Measurements from ENCODE around the gene CA14. TPM values are rescaled to one million over a fixed set of nuclear protein-coding genes. Genes with fewer than 3 reads are reported as not detected.
A peak's percentile ranks its signal among the peaks of the same experiment; 100 is the strongest.
"Not testable (repeated sequence)": the region's sequence is repeated elsewhere in the genome, so short reads cannot be mapped to it uniquely, and the experiment has no call there.

The CA14 gene
- not detected for polyA plus RNA-seq (2012; ENCODE audit: insufficient read depth, insufficient read length)

DNA sequence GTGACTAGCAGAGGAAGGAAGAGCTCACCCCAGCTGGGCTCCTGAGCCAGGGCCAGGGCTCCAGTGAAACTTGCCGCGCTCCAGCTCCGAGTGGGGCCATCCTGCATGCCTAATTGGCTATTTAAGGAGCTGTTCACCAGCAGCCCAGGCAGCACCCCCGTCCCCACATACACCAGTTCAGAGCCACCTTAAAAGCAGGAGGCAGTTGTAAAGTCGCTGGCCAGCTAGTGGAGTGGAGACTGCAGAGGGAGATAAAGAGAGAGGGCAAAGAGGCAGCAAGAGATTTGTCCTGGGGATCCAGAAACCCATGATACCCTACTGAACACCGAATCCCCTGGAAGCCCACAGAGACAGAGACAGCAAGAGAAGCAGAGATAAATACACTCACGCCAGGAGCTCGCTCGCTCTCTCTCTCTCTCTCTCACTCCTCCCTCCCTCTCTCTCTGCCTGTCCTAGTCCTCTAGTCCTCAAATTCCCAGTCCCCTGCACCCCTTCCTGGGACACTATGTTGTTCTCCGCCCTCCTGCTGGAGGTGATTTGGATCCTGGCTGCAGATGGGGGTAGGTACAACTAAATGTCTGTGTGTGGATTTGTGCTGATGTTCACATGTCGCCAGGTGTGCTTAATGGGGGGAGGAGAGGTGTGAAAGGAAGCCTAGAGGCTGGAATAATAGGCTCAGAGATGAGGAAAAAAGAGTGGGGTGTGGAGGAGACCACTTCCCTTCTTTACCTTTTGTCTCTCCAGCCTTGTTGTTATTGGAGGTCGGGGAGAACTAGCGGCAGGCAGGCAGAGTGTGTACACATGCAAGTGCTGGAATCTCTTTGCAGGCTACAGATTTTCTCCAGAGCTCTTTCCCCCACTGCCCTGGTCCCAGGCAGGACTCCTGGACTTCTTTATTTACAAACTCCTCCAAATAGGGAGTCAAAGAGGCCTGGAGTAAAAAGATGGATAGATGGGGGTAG is at the start of gene CA14:
CA14 (plus strand) TSS at position 151 of the 962 bp plus-strand sequence; CDS start at position 506, 355 bp downstream.
- DNase-seq (ENCODE audit: low read depth, low spot score), result no peak
- no peak within 1 kb of the TSS for H3K4me3 ChIP-seq (ENCODE audit: low read length)

- H3K4me3 ChIP-seq (ENCODE audit: low read length); DNase-seq (ENCODE audit: low read depth, low spot score): not testable (repeated sequence)
These were observed 49.1 kb upstream of the CA14 start for GRCh38 chr1:150208460-150208859.

- no peak for DNase-seq (ENCODE audit: low read depth, low spot score)
These were observed 47.5 kb upstream of the CA14 start for GRCh38 chr1:150210091-150210490.

DNA sequence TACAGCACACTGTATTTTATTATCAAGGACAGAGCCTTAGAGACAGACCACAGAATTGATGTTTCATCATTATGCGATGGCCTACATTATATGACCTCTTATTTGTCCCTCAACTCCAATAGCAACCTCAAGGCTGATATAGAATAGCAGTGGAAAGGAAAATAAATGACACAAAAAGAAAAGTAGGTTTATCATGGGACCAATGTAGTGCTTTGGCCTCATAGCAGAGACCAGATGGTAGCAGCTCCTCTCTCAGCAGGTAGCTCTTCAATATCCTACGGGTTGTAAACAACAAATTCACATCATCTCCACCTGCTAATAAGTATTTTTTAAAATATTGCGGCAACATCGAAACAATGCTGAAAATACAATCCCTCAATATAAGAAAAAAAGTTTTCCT is 46.9 kb upstream of the CA14 start:
- DNase-seq (ENCODE audit: low read depth, low spot score), result no peak

More at GRCh38 chr1:150210091-150210490, 47.5 kb upstream of the CA14 start:
- no peak overlapping the region for H3K4me3 ChIP-seq (ENCODE audit: low read length)

GRCh38 chr1:150212070-150212469 is 45.5 kb upstream of the CA14 start:
- no peak for DNase-seq (ENCODE audit: low read depth, low spot score)

More for the DNA sequence above, 46.9 kb upstream of the CA14 start:
- no peak overlapping the region for H3K4me3 ChIP-seq (ENCODE audit: low read length)

GRCh38 chr1:150213170-150214098 is 44.1 kb upstream of the CA14 start:
- DNase-seq (ENCODE audit: low read depth, low spot score), result peak; percentile 68
- H3K4me3 ChIP-seq (ENCODE audit: low read length), result peak overlapping the region; percentile 28; the same call in 1 of the 2 replicates

More at GRCh38 chr1:150212070-150212469, 45.5 kb upstream of the CA14 start:
- no peak overlapping the region for H3K4me3 ChIP-seq (ENCODE audit: low read length)

- DNase-seq (ENCODE audit: low read depth, low spot score); H3K4me3 ChIP-seq (ENCODE audit: low read length): not testable (repeated sequence)
These were observed 43.3 kb upstream of the CA14 start for GRCh38 chr1:150214099-150214756.

GRCh38 chr1:150215855-150216254 is 41.7 kb upstream of the CA14 start:
- not testable (repeated sequence) for H3K4me3 ChIP-seq (ENCODE audit: low read length); DNase-seq (ENCODE audit: low read depth, low spot score)

- H3K4me3 ChIP-seq (ENCODE audit: low read length), result no peak overlapping the region
- no peak for DNase-seq (ENCODE audit: low read depth, low spot score)
These were observed 36.0 kb upstream of the CA14 start for GRCh38 chr1:150221552-150221951.

GRCh38 chr1:150224983-150225382 is 32.6 kb upstream of the CA14 start:
- H3K4me3 ChIP-seq (ENCODE audit: low read length), result no peak overlapping the region
- no peak for DNase-seq (ENCODE audit: low read depth, low spot score)

GRCh38 chr1:150225546-150225945 is 32.0 kb upstream of the CA14 start:
- DNase-seq (ENCODE audit: low read depth, low spot score), result no peak

DNA sequence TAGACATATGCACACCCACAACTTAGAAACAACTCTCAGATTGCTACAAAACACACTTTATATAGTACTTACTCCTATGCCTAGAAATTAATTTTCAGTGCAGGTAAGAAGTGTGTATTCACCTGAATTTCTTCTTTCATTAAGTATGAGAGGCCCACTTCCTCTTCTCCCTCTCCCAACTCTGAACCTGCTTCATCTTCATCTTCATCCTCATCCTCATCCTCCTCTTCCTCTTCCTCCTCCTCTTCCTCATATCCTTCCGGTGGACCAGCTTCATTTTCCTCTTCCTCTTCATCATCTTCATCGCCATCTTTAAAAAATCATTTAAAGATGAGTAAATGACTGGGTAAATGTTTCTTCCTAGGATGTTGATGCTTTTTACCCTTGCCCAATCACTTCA is 31.1 kb upstream of the CA14 start:
- no peak overlapping the region for H3K4me3 ChIP-seq (ENCODE audit: low read length)
- no peak for DNase-seq (ENCODE audit: low read depth, low spot score)

More at GRCh38 chr1:150225546-150225945, 32.0 kb upstream of the CA14 start:
- no peak overlapping the region for H3K4me3 ChIP-seq (ENCODE audit: low read length)

DNA sequence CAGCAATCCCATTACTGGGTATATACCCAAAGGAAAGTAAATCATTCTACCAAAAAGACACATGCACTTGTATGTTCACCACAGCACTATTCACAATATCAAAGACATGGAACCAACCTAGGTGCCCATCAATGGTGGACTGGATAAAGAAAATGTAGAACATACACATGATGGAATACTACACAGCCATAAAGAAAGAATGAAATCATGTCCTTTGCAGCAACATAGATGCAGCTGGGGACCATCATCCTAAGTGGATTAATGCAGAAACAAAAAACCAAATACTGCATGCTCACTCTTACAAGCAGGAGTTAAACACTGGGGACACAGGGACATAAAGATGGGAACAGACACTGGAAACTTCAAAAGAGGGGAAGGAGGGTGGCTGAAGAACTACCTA is 30.3 kb upstream of the CA14 start:
- no peak for DNase-seq (ENCODE audit: low read depth, low spot score)
- no peak overlapping the region for H3K4me3 ChIP-seq (ENCODE audit: low read length)

GRCh38 chr1:150228246-150228645 is 29.3 kb upstream of the CA14 start:
- not testable (repeated sequence) for H3K4me3 ChIP-seq (ENCODE audit: low read length); DNase-seq (ENCODE audit: low read depth, low spot score)

GRCh38 chr1:150232921-150233320 is 24.7 kb upstream of the CA14 start:
- not testable (repeated sequence) for DNase-seq (ENCODE audit: low read depth, low spot score); H3K4me3 ChIP-seq (ENCODE audit: low read length)

DNA sequence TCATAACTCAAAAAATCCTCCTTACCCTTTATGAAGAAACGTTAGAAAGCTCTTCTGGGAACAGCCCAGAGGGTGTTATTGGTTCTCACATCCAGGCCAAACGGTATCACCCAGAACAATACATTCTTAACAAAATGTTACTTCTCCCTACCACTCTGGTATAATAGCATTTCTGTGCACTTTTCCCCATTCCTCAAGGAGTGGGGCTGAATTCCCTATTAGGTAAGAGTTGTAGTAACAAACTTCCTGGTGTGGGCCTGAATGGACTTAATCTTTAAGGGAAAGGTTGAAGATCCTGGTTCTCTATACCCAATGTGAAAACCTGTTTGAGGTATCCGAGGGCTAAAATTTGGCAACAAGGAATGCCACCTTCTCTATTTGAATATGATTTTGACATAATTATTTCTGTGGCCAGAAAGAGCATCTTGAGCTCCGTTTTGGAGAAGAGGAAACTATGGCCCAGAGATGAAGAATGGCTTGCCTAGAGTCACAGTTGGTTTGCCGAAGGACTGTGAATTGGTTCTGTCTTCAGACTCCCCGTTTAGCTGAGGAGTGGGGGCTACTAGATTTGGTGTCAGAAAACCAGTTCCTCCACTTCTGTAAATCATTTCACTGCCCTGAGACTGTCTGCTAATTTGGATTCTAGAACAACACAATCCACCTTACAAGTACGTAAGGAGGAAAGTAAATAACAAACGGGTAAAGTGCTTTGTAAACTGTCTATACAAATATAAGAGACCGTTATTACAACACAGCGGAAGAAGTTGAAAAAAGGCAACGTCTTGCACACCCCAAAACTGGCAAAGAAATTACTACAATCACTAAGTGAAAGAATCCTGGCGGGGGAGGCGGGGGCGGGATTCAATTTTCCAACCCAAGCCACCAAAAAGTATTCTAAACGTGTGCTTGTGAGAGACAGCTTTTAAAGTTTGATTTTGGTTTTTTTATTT is 23.9 kb upstream of the CA14 start:
- peak overlapping the region; percentile 70 for H3K4me3 ChIP-seq (ENCODE audit: low read length)
- DNase-seq (ENCODE audit: low read depth, low spot score), result no peak

GRCh38 chr1:150234309-150234565 is 23.3 kb upstream of the CA14 start:
- peak overlapping the region; percentile 70 for H3K4me3 ChIP-seq (ENCODE audit: low read length)
- no peak for DNase-seq (ENCODE audit: low read depth, low spot score)
